Endodermal cell (in vitro differentiated cells): ENCODE results near the gene COL6A1. TPM values are rescaled to one million over a fixed set of nuclear protein-coding genes. Genes with fewer than 3 reads are reported as not detected.
A peak's percentile ranks its signal among the peaks of the same experiment; 100 is the strongest.
"Not testable (repeated sequence)": the region's sequence is repeated elsewhere in the genome, so short reads cannot be mapped to it uniquely, and the experiment has no call there.

Experiments
- DNase-seq: peaks from one replicate; pipeline ENCODE4 v3.0.0-alpha.2; 2017
- H3K27ac ChIP-seq: 2 replicates; pipeline ENCODE4 v1.5.1; 2013; ENCODE audit warnings: mild to moderate bottlenecking, low read depth, low read length, moderate library complexity
- H3K27me3 ChIP-seq: 2 replicates; pipeline ENCODE4 v1.6.1; 2013; ENCODE audit warnings: mild to moderate bottlenecking, low read length, moderate library complexity; ENCODE audit not compliant: insufficient read depth, control insufficient read depth, poor library complexity, severe bottlenecking
- H3K36me3 ChIP-seq: 2 replicates; pipeline ENCODE4 v1.7.0; 2013; ENCODE audit warnings: mild to moderate bottlenecking, low read length, moderate library complexity; ENCODE audit not compliant: control insufficient read depth, insufficient read depth
- H3K4me1 ChIP-seq: one replicate; pipeline ENCODE4 v1.7.0; 2013; ENCODE audit warnings: low read length; ENCODE audit not compliant: control insufficient read depth, insufficient read depth
- H3K4me3 ChIP-seq: 2 replicates; pipeline ENCODE4 v1.5.1; 2013; ENCODE audit warnings: mild to moderate bottlenecking, low read length, moderate library complexity
- H3K9ac ChIP-seq: 2 replicates; pipeline ENCODE4 v1.6.1; 2013; ENCODE audit warnings: mild to moderate bottlenecking, low read length, moderate library complexity; ENCODE audit not compliant: poor library complexity, severe bottlenecking; ENCODE audit errors: extremely low read depth
- H3K9me3 ChIP-seq: 2 replicates; pipeline ENCODE4 v1.6.1; 2013; ENCODE audit warnings: mild to moderate bottlenecking, low read length, moderate library complexity; ENCODE audit not compliant: control insufficient read depth
- H3K27ac Mint-ChIP-seq: 2 replicates; pipeline ENCODE4 v1.8.0; 2020; ENCODE audit warnings: mixed read lengths
- H3K27me3 Mint-ChIP-seq: 2 replicates; pipeline ENCODE4 v1.8.0; 2021; ENCODE audit warnings: mild to moderate bottlenecking, mixed read lengths; ENCODE audit not compliant: insufficient read depth
- H3K36me3 Mint-ChIP-seq: 2 replicates; pipeline ENCODE4 v1.8.0; 2020; ENCODE audit warnings: low read depth, mixed read lengths
- H3K4me1 Mint-ChIP-seq: 2 replicates; pipeline ENCODE4 v1.8.0; 2020; ENCODE audit warnings: mixed read lengths
- H3K4me3 Mint-ChIP-seq: 2 replicates; pipeline ENCODE4 v1.8.0; 2020; ENCODE audit warnings: mild to moderate bottlenecking, moderate library complexity, mixed read lengths
- H3K9me3 Mint-ChIP-seq: 2 replicates; pipeline ENCODE4 v1.8.0; 2020; ENCODE audit warnings: mild to moderate bottlenecking, mixed read lengths
- CTCF ChIP-seq: fragments of 200-600 bp; sonication (generic); conservative IDR thresholded peaks from 2 replicates; pipeline ENCODE4 v1.5.0; 2021; ENCODE audit warnings: antibody characterized with exemption, mild to moderate bottlenecking
- WGBS, 2 experiments: methylation state at CpG; one replicate each; pipeline versions ENCODE4 v1.1.5 to v1.1.7; 2013; ENCODE audit warnings: missing lambda C conversion rate in 2 of 2, mixed read lengths in 1 of 2; ENCODE audit not compliant: insufficient coverage in 1 of 2, insufficient read length in 1 of 2; 5-methylcytosine and 5-hydroxymethylcytosine counted together
- total RNA-seq, 2 donors: library from RNA; stranded (reverse); fragmentation: NEBNext Ultra II Directional in 1 of 2; extraction: Animal tissue kit (Norgen Biotek cat#: 25700) in 1 of 2; gene quantifications; 2 replicates in 1 of 2; 3 replicates in 1 of 2; pipeline ENCODE4 v1.2.1, GENCODE V29; 2021

Gene COL6A1
- total RNA-seq, 2 donors from 2014 or later = 232 to 407 TPM

- Histone ChIP-seq H3K36me3 (no peaks in the 10 kb centered on the region), H3K9ac (peak overlapping the region; percentile 11), H3K4me1 (peaks cover 5% of the 10 kb centered on the region), H3K4me3 (peak overlapping the region; percentile 72), H3K27me3 (no peaks in the 10 kb centered on the region), H3K27ac (no peak overlapping the region), H3K9me3 (no peaks in the 10 kb centered on the region)
- 0 to 6% methylated on average over 17 to 38 of the region's 38 CpGs for WGBS, 2 experiments
- DNase-seq = no peak
- H3K4me3 Mint-ChIP-seq = peak overlapping the region; percentile 63
- H3K27me3 Mint-ChIP-seq = no peaks in the 10 kb centered on the region
- H3K36me3 Mint-ChIP-seq = no peaks in the 10 kb centered on the region
- H3K9me3 Mint-ChIP-seq = no peaks in the 10 kb centered on the region
- peaks cover 9% of the 10 kb centered on the region for H3K4me1 Mint-ChIP-seq
- H3K27ac Mint-ChIP-seq = peak overlapping the region; percentile 83
- peak; percentile 74 for TF ChIP-seq CTCF
Measured at GRCh38 chr21:45973475-45974072, 8.0 kb upstream of the COL6A1 start.

DNA sequence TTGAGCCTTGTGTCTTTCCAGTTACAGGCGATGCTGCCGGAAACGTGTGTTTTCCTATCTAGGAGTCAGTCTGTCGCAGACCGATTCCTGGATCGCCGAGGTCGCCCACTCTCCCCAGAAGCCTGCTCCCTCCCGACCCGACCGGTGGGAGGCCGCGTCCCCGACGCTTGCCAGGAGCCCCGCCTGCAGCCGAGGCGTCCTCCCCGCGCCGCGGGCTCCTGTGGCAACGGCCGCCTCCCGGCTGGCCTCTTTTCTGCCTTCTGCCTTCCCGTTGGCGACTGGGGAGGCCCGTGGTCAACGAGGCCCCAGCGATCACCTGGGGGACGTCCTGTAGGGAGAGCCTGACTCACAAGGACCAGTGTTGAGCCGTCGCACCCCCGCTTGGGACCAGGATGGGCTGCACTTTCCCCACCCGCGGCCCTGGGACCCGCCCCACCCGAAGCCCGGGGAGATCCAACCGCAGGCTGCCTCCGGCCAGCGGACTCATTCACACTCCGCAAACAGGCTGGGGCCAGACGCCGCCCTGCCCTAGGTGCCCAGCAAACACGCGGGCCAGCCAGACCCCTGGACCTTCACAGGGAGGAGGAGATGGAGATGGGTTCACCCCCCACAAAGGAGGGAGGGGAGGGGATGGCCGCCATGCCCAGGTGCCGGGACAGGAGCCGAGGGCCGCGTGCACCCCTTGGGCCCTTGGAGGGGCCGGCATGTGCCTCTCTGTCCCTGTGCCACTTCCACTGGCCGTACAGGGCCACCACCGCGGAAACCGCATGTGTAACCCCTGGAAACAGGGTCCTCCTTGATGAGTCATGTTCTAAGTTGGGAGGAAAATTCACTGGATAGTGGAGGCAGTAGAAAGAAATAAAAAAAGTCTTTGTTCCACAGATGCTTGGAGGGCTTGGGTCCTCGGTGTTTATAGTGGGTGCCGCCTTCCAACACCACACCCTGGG is 7.2 kb upstream of the COL6A1 start:
- peak; percentile 87 for DNase-seq
- Histone ChIP-seq H3K9me3 (no peaks in the 10 kb centered on the region), H3K4me1 (peaks cover 5% of the 10 kb centered on the region), H3K27ac (no peak overlapping the region), H3K4me3 (peak overlapping the region; percentile 72), H3K27me3 (no peaks in the 10 kb centered on the region), H3K36me3 (no peaks in the 10 kb centered on the region), H3K9ac (peak overlapping the region; percentile 11)
- H3K27me3 Mint-ChIP-seq = no peaks in the 10 kb centered on the region
- 11 to 12% methylated on average over 24 to 59 of the region's 59 CpGs for WGBS, 2 experiments
- H3K4me1 Mint-ChIP-seq = peaks cover 9% of the 10 kb centered on the region
- no peaks in the 10 kb centered on the region for H3K36me3 Mint-ChIP-seq
- peak overlapping the region; percentile 83 for H3K27ac Mint-ChIP-seq
- H3K9me3 Mint-ChIP-seq = no peaks in the 10 kb centered on the region
- no peak for TF ChIP-seq CTCF
- H3K4me3 Mint-ChIP-seq = peak overlapping the region; percentile 63

DNA sequence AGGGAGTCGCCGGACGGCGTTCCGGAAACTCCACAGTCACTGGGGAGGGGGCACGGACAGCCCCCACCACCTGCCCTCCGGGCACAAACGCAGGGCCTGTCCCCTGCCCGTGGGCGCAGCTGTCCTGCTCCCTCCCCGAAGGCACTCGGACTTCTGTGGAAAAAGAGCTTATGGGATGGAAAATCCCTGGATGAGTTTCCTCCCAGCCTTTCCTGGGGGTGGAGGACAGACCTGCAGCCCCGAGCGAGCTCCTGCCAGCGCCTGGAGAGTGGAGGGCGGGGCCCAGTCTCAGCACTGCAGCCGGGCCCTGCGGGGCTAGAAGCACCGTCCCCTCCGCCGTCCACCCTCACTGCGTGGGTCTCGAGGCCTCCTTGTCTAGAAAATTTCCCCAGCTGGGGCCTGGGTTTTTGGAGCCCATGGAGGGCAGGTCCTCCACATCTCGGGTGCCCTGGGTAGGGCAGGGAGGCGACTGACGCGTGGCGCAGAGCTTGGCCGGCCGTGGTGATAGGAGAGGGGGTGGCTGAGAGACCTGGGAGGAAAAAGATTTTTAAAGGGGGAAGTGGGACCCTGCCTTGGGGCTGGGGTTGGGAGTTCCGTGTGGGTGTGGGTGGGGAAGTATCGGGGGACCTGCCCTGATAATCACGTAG is 6.4 kb upstream of the COL6A1 start:
- Histone ChIP-seq H3K27ac (no peak overlapping the region), H3K27me3 (peaks cover under 1% of the 10 kb centered on the region), H3K36me3 (no peaks in the 10 kb centered on the region), H3K9me3 (no peaks in the 10 kb centered on the region), H3K4me3 (peak overlapping the region; percentile 41), H3K9ac (no peak overlapping the region), H3K4me1 (peaks cover 5% of the 10 kb centered on the region)
- Mint-ChIP-seq H3K9me3 (no peaks in the 10 kb centered on the region), H3K4me3 (peak overlapping the region; percentile 63), H3K27ac (peak overlapping the region; percentile 86), H3K4me1 (peaks cover 9% of the 10 kb centered on the region), H3K27me3 (no peaks in the 10 kb centered on the region), H3K36me3 (no peaks in the 10 kb centered on the region)
- peak; percentile 85 for DNase-seq
- WGBS, 2 experiments = 0 to 12% methylated on average over 3 to 33 of the region's 33 CpGs
- TF ChIP-seq CTCF = no peak

GRCh38 chr21:45975667-45976409 is 5.7 kb upstream of the COL6A1 start:
- not testable (repeated sequence) for H3K4me1 Mint-ChIP-seq, H3K9me3 Mint-ChIP-seq, H3K27ac ChIP-seq, H3K4me1 ChIP-seq, H3K27me3 Mint-ChIP-seq, H3K36me3 Mint-ChIP-seq, H3K27me3 ChIP-seq, H3K36me3 ChIP-seq, H3K9me3 ChIP-seq, H3K9ac ChIP-seq
- peak overlapping the region; percentile 63 for H3K4me3 Mint-ChIP-seq
- 11 to 17% methylated on average over 9 to 10 of the region's 13 CpGs for WGBS, 2 experiments
- DNase-seq = peak; percentile 75
- H3K27ac Mint-ChIP-seq = peak overlapping the region; percentile 86
- peak overlapping the region; percentile 41 for H3K4me3 ChIP-seq
